K562 (cell line): ENCODE results near the gene LMO4. TPM values are rescaled to one million over a fixed set of nuclear protein-coding genes. Genes with fewer than 3 reads are reported as not detected.

Source experiments
- ATAC-seq: fragments of 200-7000 bp; cut with Tn5 transposase; 3 replicates; pipeline ENCODE4 v1.9.1; 2020; ENCODE audit warnings: moderate library complexity
- BruUV-seq: library from RNA; stranded (reverse); fragments of 400-500 nt; replicated peaks from 2 replicates; lab custom pipeline; 2021; lab: Mats Ljungman, UMichigan
- CTCF ChIA-PET: fragments of 300-600 bp; formaldehyde crosslinking; extraction: SDS; loops from one replicate; lab custom pipeline; 2021; ENCODE audit warnings: low intra/inter-chr PET ratio; lab: Yijun Ruan, JAX
- POLR2A ChIA-PET: fragments of 300-600, 350-650 bp; sonication (Branson Sonifier 250); formaldehyde crosslinking; extraction: SDS; loops from one replicate; lab custom pipeline; 2021; ENCODE audit warnings: antibody characterized with exemption, inconsistent platforms; lab: Yijun Ruan, JAX
- DNase-seq, 4 experiments: peaks; one replicate each; pipeline versions ENCODE4 v3.0.0 to v3.0.0-alpha.2; 2011 to 2018; ENCODE audit warnings: low spot score in 3 of 4, mixed read lengths in 3 of 4; ENCODE audit errors: extremely low read depth in 1 of 4
- FAIRE-seq: peaks from 2 replicates; lab custom pipeline; 2011; peaks lifted over from hg19 to GRCh38; lab: Jason Lieb, UNC
- H2AFZ ChIP-seq: 2 replicates; pipeline ENCODE4 v1.6.0; 2011; ENCODE audit warnings: low read depth, low read length, control low read depth, inconsistent platforms
- H3K27ac ChIP-seq: fragments of 200-600 bp; 3 replicates; pipeline ENCODE4 v1.8.0; 2011; ENCODE audit warnings: low read depth, mild to moderate bottlenecking, control low read depth, inconsistent platforms, low read length, moderate library complexity, mixed read lengths; ENCODE audit errors: extremely low read depth
- H3K27me3 ChIP-seq, 2 experiments: fragments of 300-600 bp in 1 of 2; 2 replicates in 1 of 2; 3 replicates in 1 of 2; pipeline versions ENCODE4 v1.6.0 to v1.8.0; 2011; ENCODE audit warnings: inconsistent platforms in 2 of 2, low read length in 2 of 2, mild to moderate bottlenecking in 1 of 2, mixed read lengths in 1 of 2, moderate library complexity in 1 of 2; ENCODE audit not compliant: control insufficient read depth in 2 of 2, insufficient read depth in 2 of 2
- H3K36me3 ChIP-seq: fragments of 300-600 bp; 3 replicates; pipeline ENCODE4 v1.8.0; 2011; ENCODE audit warnings: mild to moderate bottlenecking, low read length, inconsistent platforms; ENCODE audit not compliant: control insufficient read depth, insufficient read depth
- H3K4me1 ChIP-seq, 2 experiments: fragments of 200-600 bp in 1 of 2; replicated peaks in 1 of 2; 2 replicates in 1 of 2; 3 replicates in 1 of 2; pipeline versions ENCODE4 v1.5.1 to v1.8.0; 2011; ENCODE audit warnings: inconsistent platforms in 2 of 2, low read length in 2 of 2, mild to moderate bottlenecking in 1 of 2, mixed read lengths in 1 of 2, moderate library complexity in 1 of 2; ENCODE audit not compliant: control insufficient read depth in 2 of 2, insufficient read depth in 2 of 2
- H3K4me2 ChIP-seq: 2 replicates; pipeline ENCODE4 v1.6.1; 2011; ENCODE audit warnings: low read length, control low read depth, inconsistent platforms, mixed read lengths; ENCODE audit not compliant: insufficient read depth
- H3K4me3 ChIP-seq: fragments of 200-600 bp; sonication (generic), shearing (Covaris generic); 2 replicates; pipeline ENCODE4 v1.5.1; 2016; ENCODE audit warnings: control low read depth, inconsistent platforms
- H3K79me2 ChIP-seq: fragments of 200-600 bp; 3 replicates; pipeline ENCODE4 v1.8.0; 2011; ENCODE audit warnings: low read length, inconsistent platforms; ENCODE audit not compliant: control insufficient read depth, insufficient read depth
- H3K9ac ChIP-seq, 2 experiments: 2 replicates each; pipeline versions ENCODE4 v1.6.0 to v1.6.1; 2011; ENCODE audit warnings: low read depth in 2 of 2, low read length in 2 of 2, control low read depth in 1 of 2, inconsistent platforms in 1 of 2, mild to moderate bottlenecking in 1 of 2, mixed read lengths in 1 of 2; ENCODE audit not compliant: insufficient read depth in 1 of 2
- H3K9me1 ChIP-seq: one replicate; pipeline ENCODE4 v1.6.0; 2011; ENCODE audit warnings: inconsistent platforms, mild to moderate bottlenecking, low read length, moderate library complexity; ENCODE audit not compliant: control insufficient read depth, insufficient read depth
- H3K9me3 ChIP-seq: replicated peaks from 2 replicates; pipeline ENCODE4 v1.5.1; 2011; ENCODE audit warnings: low read depth, low read length, inconsistent platforms; ENCODE audit not compliant: control insufficient read depth, insufficient read depth
- H4K20me1 ChIP-seq: replicated peaks from 2 replicates; pipeline ENCODE4 v1.6.1; 2011; ENCODE audit warnings: low read length, inconsistent platforms, mixed read lengths; ENCODE audit not compliant: control insufficient read depth, insufficient read depth
- E4F1 ChIP-seq: fragments of 250-450 bp; sonication (Bioruptor Pico); IDR thresholded peaks from 2 replicates; pipeline ENCODE4 v1.5.0; 2021; ENCODE audit warnings: mild to moderate bottlenecking, borderline replicate concordance
- MEIS2 ChIP-seq: fragments of 450-650 bp; IDR thresholded peaks from 2 replicates; pipeline ENCODE4 v1.6.1; 2014; ENCODE audit warnings: mild to moderate bottlenecking; ENCODE audit not compliant: partially characterized antibody
- RFX7 ChIP-seq: fragments of 250-450 bp; sonication (Bioruptor Pico); IDR thresholded peaks from 2 replicates; pipeline ENCODE4 v1.5.1; 2021; ENCODE audit warnings: mild to moderate bottlenecking
- TCFL5 ChIP-seq: fragments of 250-450 bp; sonication (Bioruptor Pico); conservative IDR thresholded peaks from 2 replicates; pipeline ENCODE4 v1.6.1; 2021; ENCODE audit warnings: mild to moderate bottlenecking, moderate library complexity, matching md5 sums
- ZFP1 ChIP-seq: fragments of 450-650 bp; formaldehyde crosslinking; IDR thresholded peaks from 2 replicates; pipeline ENCODE4 v1.4.0; 2020; ENCODE audit warnings: mild to moderate bottlenecking, mixed read lengths
- WGBS: fragments of 100-300 bp; shearing (Covaris generic); methylation state at CpG from one replicate; pipeline ENCODE4 v1.1.6; 2016; ENCODE audit warnings: low coverage, mixed read lengths; ENCODE audit not compliant: insufficient coverage; ENCODE audit errors: missing lambda C conversion rate; 5-methylcytosine and 5-hydroxymethylcytosine counted together
- in situ Hi-C: fragments of 300-500 bp; cut with MboI; formaldehyde crosslinking; loops from 4 replicates; pipeline ENCODE4 v1.15.0; 2018; ENCODE audit warnings: inconsistent platforms, mixed read lengths
- intact Hi-C: fragments of 100-400 bp; cut with micrococcal nuclease; formaldehyde crosslinking; loops from 2 replicates; pipeline ENCODE4 v1.14.2; 2022
- polyA plus RNA-seq, 8 experiments: library from polyadenylated mRNA; depleted of rRNA in 4 of 8; stranded (reverse) in 5 of 8; unstranded in 3 of 8; fragments of >200 nt; fragmentation: Nextera tagmentation in 2 of 8; fragmentation: Illumina TruSeq in 1 of 8; extraction: Ambion mirVana in 2 of 8; extraction: Trizol in 1 of 8; gene quantifications; 2 replicates each; pipeline versions ENCODE4 v1.2.1 to v1.2.3, GENCODE V29; 2011 to 2014; ENCODE audit warnings: inconsistent platforms in 1 of 8, missing spikeins in 1 of 8
- total RNA-seq, 7 experiments: library from RNA; depleted of rRNA in 6 of 7; stranded (reverse); fragments of >200 nt in 6 of 7; fragmentation: Illumina TruSeq in 2 of 7; extraction: Trizol in 2 of 7; gene quantifications; 2 replicates each; pipeline versions ENCODE4 v1.2.1 to v1.2.3, GENCODE V29; 2011 to 2021; ENCODE audit warnings: low replicate concordance in 1 of 7
- TF ChIP-seq, protein P1 (sequence below), 2 experiments: IDR thresholded peaks in 1 of 2; conservative IDR thresholded peaks in 1 of 2; 2 replicates each; pipeline ENCODE4 v1.6.1; 2016; ENCODE audit warnings: low read depth in 2 of 2, mild to moderate bottlenecking in 1 of 2, missing compliant biosample characterization in 1 of 2, missing genetic modification characterization in 1 of 2, moderate library complexity in 1 of 2

LMO4 gene
- total and polyA plus RNA-seq, 9 of the 15 experiments (the other 6 are each of a cell fraction or from before 2014, with no cell fraction given), result 3.1 to 35.3 (median 22.4) TPM

DNA sequence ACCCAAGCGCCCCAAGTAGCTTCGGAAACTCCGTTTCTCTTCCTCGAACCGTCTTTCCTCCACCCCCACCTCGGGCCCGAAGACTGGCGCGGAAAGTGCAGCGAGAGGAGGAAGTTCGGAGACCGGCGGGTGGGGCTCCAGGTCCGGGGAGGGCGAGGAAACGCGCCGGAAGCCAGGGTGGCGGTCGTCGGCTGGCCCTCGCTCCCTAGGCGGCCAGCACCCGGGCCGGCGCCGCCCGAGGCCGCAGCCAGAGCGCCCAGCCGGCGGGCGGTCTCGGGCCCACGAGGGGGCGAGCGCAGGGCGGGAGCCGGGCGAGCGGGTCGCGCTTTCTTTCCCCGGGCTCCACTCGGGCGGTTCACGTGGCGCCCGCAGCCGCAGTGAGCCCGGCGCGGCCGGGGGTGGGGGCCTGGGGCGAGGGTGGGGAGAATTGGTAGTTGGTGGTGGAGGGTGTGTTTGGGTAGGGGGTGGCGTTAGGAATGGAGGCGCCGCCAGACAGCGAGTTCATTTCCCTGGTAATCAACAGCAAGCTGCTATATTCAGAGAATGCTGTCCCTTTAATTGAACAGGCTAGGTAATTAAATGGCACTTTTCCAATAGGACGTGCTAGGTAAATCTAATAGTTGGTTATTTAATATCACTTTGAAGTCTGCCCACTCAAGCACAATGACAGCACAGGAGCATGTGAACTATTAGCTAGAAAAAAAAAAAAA is 6.7 kb downstream of the LMO4 start (continued):
- no peak for TF ChIP-seq E4F1 (CRISPR knock-in tag)
- TF ChIP-seq ZFP1 (CRISPR knock-in tag), result no peak
- no peak for TF ChIP-seq RFX7 (CRISPR knock-in tag)

DNA sequence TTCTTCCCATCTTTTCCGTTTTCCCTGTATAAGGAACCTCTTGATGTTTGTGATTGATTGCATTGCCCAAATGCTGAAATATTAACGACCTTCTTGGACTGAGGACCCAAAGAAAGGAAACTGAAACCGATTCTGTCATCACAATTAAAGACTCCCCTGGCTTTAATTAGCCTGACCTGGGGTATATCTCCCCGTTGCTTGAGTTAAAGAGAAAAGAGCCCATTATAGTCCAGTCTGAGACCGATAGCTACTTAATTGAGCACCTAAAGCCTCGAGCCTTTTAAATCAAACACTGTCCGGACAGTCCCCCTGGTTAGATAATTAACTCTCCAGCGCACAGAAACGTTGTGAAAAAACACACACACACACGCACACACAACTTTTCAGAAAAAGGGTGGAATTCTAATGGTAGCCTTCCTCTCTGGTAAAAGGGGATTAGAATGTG is 8.0 kb downstream of the LMO4 start:
- WGBS, result 83% methylated on average over 10 of the region's 10 CpGs
- DNase-seq (no peak), FAIRE-seq (peak; percentile 23), ATAC-seq (no peak)
- no TSS peak for BruUV-seq
- in situ Hi-C loops, result no loop called here
- Histone ChIP-seq H3K9me3 (no peaks in the 10 kb centered on the region), H3K4me1 (peaks cover 13 to 14% of the 10 kb centered on the region in 2 experiments; a peak in 4 of 5 replicates), H3K36me3 (peaks cover 49% of the 10 kb centered on the region), H3K9ac (no peak overlapping the region), H3K79me2 (peaks cover 35% of the 10 kb centered on the region), H2AFZ (no peak overlapping the region), H3K27me3 (no peaks in the 10 kb centered on the region), H3K27ac (no peak overlapping the region), H3K9me1 (no peaks in the 10 kb centered on the region), H3K4me3 (no peak overlapping the region), H4K20me1 (no peaks in the 10 kb centered on the region; the same call in 1 of the 2 replicates), H3K4me2 (0 out of 2 replicates have a peak overlapping the region, but pooled peaks have one; percentile 77)
- ChIA-PET POLR2A (interaction anchor here (0.8 to 0.9 kb wide), 2 partner anchors 15 to 18 kb away, joined by 3 read pairs; no protein-coding TSS in a partner anchor), CTCF (no interaction called here)
- intact Hi-C loops, result loop anchor here (10.0 kb wide), 1 partner anchor 1348 kb away; the partner anchor contains the start of gene PKN2
- peak; percentile 4 for TF ChIP-seq MEIS2
- no peak for TF ChIP-seq TCFL5
- TF ChIP-seq, protein P1, sequence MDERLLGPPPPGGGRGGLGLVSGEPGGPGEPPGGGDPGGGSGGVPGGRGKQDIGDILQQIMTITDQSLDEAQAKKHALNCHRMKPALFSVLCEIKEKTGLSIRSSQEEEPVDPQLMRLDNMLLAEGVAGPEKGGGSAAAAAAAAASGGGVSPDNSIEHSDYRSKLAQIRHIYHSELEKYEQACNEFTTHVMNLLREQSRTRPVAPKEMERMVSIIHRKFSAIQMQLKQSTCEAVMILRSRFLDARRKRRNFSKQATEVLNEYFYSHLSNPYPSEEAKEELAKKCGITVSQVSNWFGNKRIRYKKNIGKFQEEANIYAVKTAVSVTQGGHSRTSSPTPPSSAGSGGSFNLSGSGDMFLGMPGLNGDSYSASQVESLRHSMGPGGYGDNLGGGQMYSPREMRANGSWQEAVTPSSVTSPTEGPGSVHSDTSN (CRISPR knock-in tag; IDR thresholded peaks at IDR 0.05; ENCODE audit: low read depth), result no peak
- TF ChIP-seq, protein P1 (tag; conservative IDR thresholded peaks at IDR 0.05; ENCODE audit: low read depth), result peak; percentile 58; the same call in 1 of the 2 replicates
